NCI-H460 (cell line): ENCODE data around the gene TP53INP2. TPM values are rescaled to one million over a fixed set of nuclear protein-coding genes. Genes with fewer than 3 reads are reported as not detected.

Source experiments
- small RNA-seq, 2 experiments: library from RNA; depleted of rRNA; stranded (forward); fragments of <200 nt; gene quantifications; one replicate each; pipeline ENCODE3, GENCODE V24; 2014
- total RNA-seq: library from RNA; depleted of rRNA; stranded (reverse); fragments of >200 nt; shearing (Covaris generic); gene quantifications from 2 replicates; pipeline ENCODE4 v1.2.3, GENCODE V29; 2014; rRNA removed

The TP53INP2 gene
- total RNA-seq, 1 experiment from 2014 or later: 2.2 TPM

Small RNAs within 50 kb of the gene (small RNA-seq; reads per million reads assigned to genes)
- 0 reads per million in 2 experiments for gene AL118520.1

Other genes with a start within 250 kb of the TP53INP2 start
- 175 and 219 TPM in 2 replicates for gene DYNLRB1, start 187.9 kb upstream of the TP53INP2 start, total RNA-seq
- 1.2 and 2.3 TPM in 2 replicates for gene MAP1LC3A, start 145.6 kb upstream of the TP53INP2 start, total RNA-seq
- gene PIGU, start 27.3 kb upstream of the TP53INP2 start, total RNA-seq: 34.9 and 38.3 TPM in 2 replicates
- 10.1 and 11.2 TPM in 2 replicates for gene NCOA6, start 121.3 kb downstream of the TP53INP2 start, total RNA-seq
- 3.4 and 3.9 TPM in 2 replicates for gene GGT7, start 168.5 kb downstream of the TP53INP2 start, total RNA-seq
- 33.3 and 36.3 TPM in 2 replicates for gene ACSS2, start 172.3 kb downstream of the TP53INP2 start, total RNA-seq